Spleen (tissue), 7 donors: ENCODE results near the gene PRKG2.

Source experiments
- CTCF ChIP-seq, 11 experiments: fragments of 200-600 bp in 7 of 11; fragments of 450-650 bp in 4 of 11; sonication (generic) in 4 of 11; IDR thresholded peaks in 8 of 11; conservative IDR thresholded peaks in 3 of 11; 1 replicate in 7 of 11; 2 replicates in 4 of 11; pipeline versions ENCODE4 v1.4.0 to v1.8.0; 2016 to 2021; ENCODE audit warnings: antibody characterized with exemption in 11 of 11, inconsistent platforms in 4 of 11, mild to moderate bottlenecking in 1 of 11
- POLR2A ChIP-seq, 3 donors: fragments of 450-650 bp; IDR thresholded peaks; one replicate each; pipeline ENCODE4 v1.5.1; 2017; ENCODE audit warnings: antibody characterized with exemption in 3 of 3, mild to moderate bottlenecking in 1 of 3
- POLR2AphosphoS5 ChIP-seq, 3 donors: sonication (generic); formaldehyde crosslinking; IDR thresholded peaks; one replicate each; pipeline ENCODE4 v1.5.1; 2017; ENCODE audit warnings: antibody characterized with exemption in 3 of 3
- donor health status: DM: no; HTN: no; CAD: no; lungs with moderate emphysema.
- donor health status: DM: no; HTN: no; CAD: no.
- donor health status: DM: no; HTN: no; CAD: no.

GRCh38 chr4:81095389-81095788, 119.6 kb downstream of the PRKG2 start:
- TF ChIP-seq POLR2AphosphoS5 (IDR thresholded peaks at IDR 0.05): no peak
- no peak for TF ChIP-seq CTCF (IDR thresholded peaks at IDR 0.05 in 8 of 11, conservative IDR thresholded peaks at IDR 0.05 in 3 of 11)
- no peak for TF ChIP-seq POLR2A (IDR thresholded peaks at IDR 0.05)
